A673 (cell line): ENCODE measurements around the gene B4GALNT4.

Experiments used
- EZH2 ChIP-seq: fragments of 200-600 bp; sonication (generic); IDR thresholded peaks from 2 replicates; pipeline ENCODE4 v1.6.1; 2017; ENCODE audit warnings: borderline replicate concordance, low read depth, mild to moderate bottlenecking, mixed read lengths, antibody characterized with exemption, low read length; ENCODE audit not compliant: poor library complexity, severe bottlenecking
- TF ChIP-seq, protein P1 (sequence below): fragments of 300-800, 200-600 bp; sonication (generic); conservative IDR thresholded peaks from 2 replicates; pipeline ENCODE4 v1.5.1; 2017; ENCODE audit warnings: low read depth, mild to moderate bottlenecking, antibody characterized with exemption, low read length, moderate library complexity, mixed read lengths

DNA sequence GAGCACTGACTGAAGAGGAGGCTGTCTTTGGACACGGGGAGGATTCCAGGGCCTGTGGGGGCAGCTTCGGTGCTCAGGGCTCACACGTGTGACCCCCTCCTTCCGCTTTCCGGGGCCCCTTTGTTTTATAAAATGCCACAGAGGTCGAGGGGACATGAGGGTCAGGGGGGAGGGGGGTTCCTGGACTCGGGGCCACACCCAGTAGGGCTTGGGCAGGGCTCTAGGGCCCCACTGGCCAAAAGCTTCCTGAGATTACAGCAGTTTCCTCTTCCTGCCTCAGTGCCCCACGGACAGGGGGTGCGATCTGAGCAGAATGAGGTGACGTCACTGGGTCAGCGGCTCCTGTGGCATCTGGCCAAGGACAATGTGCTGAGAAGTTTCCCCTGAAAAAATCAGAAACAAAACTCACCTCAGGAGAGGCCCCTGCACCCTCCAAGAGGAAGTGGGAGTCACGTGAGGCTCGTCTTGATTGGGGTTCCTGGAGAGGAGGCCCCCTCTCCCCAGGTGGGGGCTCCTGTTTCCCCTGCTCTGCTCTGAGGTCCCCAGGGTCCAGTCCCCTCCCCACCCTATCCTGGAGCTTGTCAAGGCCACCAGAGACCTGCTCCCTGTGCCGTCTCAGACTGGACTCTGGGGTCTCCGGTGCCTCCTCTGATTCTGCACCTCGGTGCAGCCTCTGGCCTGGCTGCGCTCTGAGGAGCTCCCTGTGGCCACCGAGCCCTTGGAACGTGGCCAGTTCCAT is 42.3 kb upstream of the B4GALNT4 start:
- TF ChIP-seq, protein P1, sequence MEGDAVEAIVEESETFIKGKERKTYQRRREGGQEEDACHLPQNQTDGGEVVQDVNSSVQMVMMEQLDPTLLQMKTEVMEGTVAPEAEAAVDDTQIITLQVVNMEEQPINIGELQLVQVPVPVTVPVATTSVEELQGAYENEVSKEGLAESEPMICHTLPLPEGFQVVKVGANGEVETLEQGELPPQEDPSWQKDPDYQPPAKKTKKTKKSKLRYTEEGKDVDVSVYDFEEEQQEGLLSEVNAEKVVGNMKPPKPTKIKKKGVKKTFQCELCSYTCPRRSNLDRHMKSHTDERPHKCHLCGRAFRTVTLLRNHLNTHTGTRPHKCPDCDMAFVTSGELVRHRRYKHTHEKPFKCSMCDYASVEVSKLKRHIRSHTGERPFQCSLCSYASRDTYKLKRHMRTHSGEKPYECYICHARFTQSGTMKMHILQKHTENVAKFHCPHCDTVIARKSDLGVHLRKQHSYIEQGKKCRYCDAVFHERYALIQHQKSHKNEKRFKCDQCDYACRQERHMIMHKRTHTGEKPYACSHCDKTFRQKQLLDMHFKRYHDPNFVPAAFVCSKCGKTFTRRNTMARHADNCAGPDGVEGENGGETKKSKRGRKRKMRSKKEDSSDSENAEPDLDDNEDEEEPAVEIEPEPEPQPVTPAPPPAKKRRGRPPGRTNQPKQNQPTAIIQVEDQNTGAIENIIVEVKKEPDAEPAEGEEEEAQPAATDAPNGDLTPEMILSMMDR: no peak
- TF ChIP-seq EZH2: no peak
